Vagina (tissue), 2 donors: ENCODE measurements around the gene DISP3. TPM values are rescaled to one million over a fixed set of nuclear protein-coding genes. Genes with fewer than 3 reads are reported as not detected.

Experiments used
- DNase-seq, 2 donors: peaks; one replicate each; pipeline ENCODE4 v3.0.0-alpha.2; 2017; ENCODE audit errors: extremely low spot score in 2 of 2
- H3K27ac ChIP-seq: fragments of 200-600 bp; sonication (generic); one replicate; pipeline ENCODE4 v1.5.1; 2019
- H3K27me3 ChIP-seq: fragments of 200-600 bp; sonication (generic); one replicate; pipeline ENCODE4 v1.5.1; 2019
- H3K36me3 ChIP-seq, 2 donors: fragments of 200-600 bp; sonication (generic); one replicate each; pipeline ENCODE4 v1.5.1; 2017 to 2019
- H3K4me1 ChIP-seq: fragments of 200-600 bp; sonication (generic); one replicate; pipeline ENCODE4 v1.5.1; 2019
- H3K4me3 ChIP-seq, 2 donors: fragments of 200-600 bp; sonication (generic); 1 replicate in 1 of 2; 2 replicates in 1 of 2; pipeline ENCODE4 v1.5.1; 2016 to 2019
- H3K9me3 ChIP-seq: fragments of 200-600 bp; sonication (generic); one replicate; pipeline ENCODE4 v1.5.1; 2019
- POLR2A ChIP-seq, 2 donors: fragments of 450-650 bp; IDR thresholded peaks; one replicate each; pipeline ENCODE4 v1.6.1; 2017; ENCODE audit warnings: antibody characterized with exemption in 2 of 2, mild to moderate bottlenecking in 2 of 2, moderate library complexity in 2 of 2
- POLR2AphosphoS5 ChIP-seq, 2 donors: sonication (generic); formaldehyde crosslinking; IDR thresholded peaks; one replicate each; pipeline ENCODE4 v1.9.0; 2017; ENCODE audit warnings: antibody characterized with exemption in 2 of 2, mild to moderate bottlenecking in 2 of 2, low read depth in 1 of 2; ENCODE audit not compliant: insufficient read depth in 1 of 2
- intact Hi-C: fragments of 100-400 bp; cut with DNase I; formaldehyde crosslinking; loops from one replicate; pipeline ENCODE4 v1.15.1; 2023
- total RNA-seq: library from RNA; depleted of rRNA; stranded (reverse); fragments of >200 nt; gene quantifications from one replicate; pipeline ENCODE4 v1.2.3, GENCODE V29; 2016
- TF ChIP-seq, protein P1 (sequence below), 3 experiments: fragments of 450-650 bp in 2 of 3; fragments of 200-600 bp in 1 of 3; sonication (generic) in 1 of 3; IDR thresholded peaks; one replicate each; pipeline ENCODE4 v1.5.1; 2017 to 2019; ENCODE audit warnings: antibody characterized with exemption in 3 of 3, mild to moderate bottlenecking in 2 of 3, moderate library complexity in 2 of 3

The DISP3 gene
- total RNA-seq, 1 donor from 2014 or later, result not detected

- H3K27me3 ChIP-seq, result no peaks in the 10 kb centered on the region
- H3K36me3 ChIP-seq, result no peaks in the 10 kb centered on the region
- H3K4me3 ChIP-seq, result no peak overlapping the region
- TF ChIP-seq POLR2A (IDR thresholded peaks at IDR 0.05), result no peak
- TF ChIP-seq POLR2AphosphoS5 (IDR thresholded peaks at IDR 0.05; ENCODE audit: insufficient read depth in 1 of 2, low read depth in 1 of 2), result no peak
- TF ChIP-seq, protein P1, sequence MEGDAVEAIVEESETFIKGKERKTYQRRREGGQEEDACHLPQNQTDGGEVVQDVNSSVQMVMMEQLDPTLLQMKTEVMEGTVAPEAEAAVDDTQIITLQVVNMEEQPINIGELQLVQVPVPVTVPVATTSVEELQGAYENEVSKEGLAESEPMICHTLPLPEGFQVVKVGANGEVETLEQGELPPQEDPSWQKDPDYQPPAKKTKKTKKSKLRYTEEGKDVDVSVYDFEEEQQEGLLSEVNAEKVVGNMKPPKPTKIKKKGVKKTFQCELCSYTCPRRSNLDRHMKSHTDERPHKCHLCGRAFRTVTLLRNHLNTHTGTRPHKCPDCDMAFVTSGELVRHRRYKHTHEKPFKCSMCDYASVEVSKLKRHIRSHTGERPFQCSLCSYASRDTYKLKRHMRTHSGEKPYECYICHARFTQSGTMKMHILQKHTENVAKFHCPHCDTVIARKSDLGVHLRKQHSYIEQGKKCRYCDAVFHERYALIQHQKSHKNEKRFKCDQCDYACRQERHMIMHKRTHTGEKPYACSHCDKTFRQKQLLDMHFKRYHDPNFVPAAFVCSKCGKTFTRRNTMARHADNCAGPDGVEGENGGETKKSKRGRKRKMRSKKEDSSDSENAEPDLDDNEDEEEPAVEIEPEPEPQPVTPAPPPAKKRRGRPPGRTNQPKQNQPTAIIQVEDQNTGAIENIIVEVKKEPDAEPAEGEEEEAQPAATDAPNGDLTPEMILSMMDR (IDR thresholded peaks at IDR 0.05), result no peak
- H3K9me3 ChIP-seq, result no peaks in the 10 kb centered on the region
- no peak for DNase-seq
- intact Hi-C loops, result no loop called here
- H3K27ac ChIP-seq, result no peak overlapping the region
- H3K4me1 ChIP-seq, result no peaks in the 10 kb centered on the region
Measured at GRCh38 chr1:11485191-11485590, 6.2 kb downstream of the DISP3 start.

DNA sequence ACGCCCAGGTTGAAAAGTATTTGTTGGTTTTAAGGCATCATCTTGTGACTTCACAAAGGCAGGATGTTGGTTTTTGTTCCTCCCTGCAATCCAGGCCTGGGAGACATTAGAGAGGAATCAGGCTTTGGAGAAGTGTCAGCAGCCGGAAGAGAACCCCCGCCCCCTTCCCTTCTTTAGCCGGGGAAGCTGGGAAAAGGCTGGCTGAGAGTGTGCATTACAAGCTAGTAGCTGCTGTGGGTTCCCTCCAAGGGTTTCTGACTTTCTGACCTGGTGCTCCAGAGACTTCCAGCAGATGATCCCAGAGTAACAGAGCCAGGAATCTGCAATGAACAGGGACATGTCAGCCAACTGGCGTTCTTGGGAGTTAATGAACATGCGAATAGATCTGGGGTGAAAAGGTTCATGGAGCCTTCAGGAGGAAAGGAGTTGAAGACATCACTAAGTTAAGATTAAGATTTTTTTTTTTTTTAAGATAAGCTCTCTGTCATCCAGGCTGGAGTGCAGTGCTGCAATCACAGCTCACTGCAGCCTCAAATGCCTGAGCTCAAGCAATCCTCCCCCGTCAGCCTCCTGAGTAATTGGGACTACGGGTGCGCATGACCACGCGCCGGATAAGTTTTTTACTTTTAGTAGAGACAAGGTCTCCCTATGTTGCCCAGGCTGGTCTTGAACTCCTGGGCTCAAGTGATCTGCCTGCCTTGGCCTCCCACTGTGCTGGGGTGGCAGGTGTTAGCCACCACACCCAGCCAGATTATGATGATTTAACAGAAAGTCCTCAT is 7.5 kb downstream of the DISP3 start:
- H3K27ac ChIP-seq, result no peak overlapping the region
- TF ChIP-seq, protein P1 (IDR thresholded peaks at IDR 0.05), result no peak
- TF ChIP-seq POLR2AphosphoS5 (IDR thresholded peaks at IDR 0.05; ENCODE audit: insufficient read depth in 1 of 2, low read depth in 1 of 2) (no peak), POLR2A (IDR thresholded peaks at IDR 0.05) (no peak)
- no peaks in the 10 kb centered on the region for H3K36me3 ChIP-seq
- intact Hi-C loops, result no loop called here
- no peaks in the 10 kb centered on the region for H3K4me1 ChIP-seq
- DNase-seq, result no peak
- no peaks in the 10 kb centered on the region for H3K9me3 ChIP-seq
- no peaks in the 10 kb centered on the region for H3K27me3 ChIP-seq
- no peak overlapping the region for H3K4me3 ChIP-seq

DNA sequence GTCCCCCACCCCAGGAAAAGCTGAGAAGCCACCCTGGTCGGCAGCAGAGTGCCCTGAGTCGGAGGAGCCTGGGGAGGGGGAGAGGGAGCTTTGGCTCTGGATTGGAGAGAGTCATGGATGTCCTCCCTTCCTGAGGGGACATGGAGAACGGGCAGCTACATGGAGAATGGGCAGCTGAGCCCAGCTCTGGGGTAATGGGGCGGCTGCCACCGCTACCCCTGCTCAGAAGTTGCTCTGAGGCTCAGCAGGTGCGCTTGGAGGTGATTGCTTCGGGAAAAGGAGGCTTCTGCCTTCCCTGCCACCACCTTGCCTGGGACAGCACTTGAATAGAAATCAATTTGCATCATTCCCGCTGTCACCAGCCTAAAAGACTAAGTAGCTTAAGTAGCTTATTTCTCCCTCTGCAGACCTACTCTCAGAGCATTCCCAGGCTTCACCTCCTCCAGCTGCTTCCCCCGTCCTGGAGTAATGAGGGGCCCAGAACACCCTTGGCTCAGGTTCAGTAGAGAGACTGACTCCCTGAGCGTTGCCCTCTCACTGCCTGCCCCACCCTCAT is 8.3 kb downstream of the DISP3 start:
- DNase-seq, result no peak
- TF ChIP-seq POLR2AphosphoS5 (IDR thresholded peaks at IDR 0.05; ENCODE audit: insufficient read depth in 1 of 2, low read depth in 1 of 2), result no peak
- Histone ChIP-seq H3K27ac (no peak overlapping the region), H3K36me3 (no peaks in the 10 kb centered on the region), H3K27me3 (no peaks in the 10 kb centered on the region), H3K4me1 (no peaks in the 10 kb centered on the region), H3K4me3 (no peak overlapping the region), H3K9me3 (no peaks in the 10 kb centered on the region)
- intact Hi-C loops, result no loop called here

DNA sequence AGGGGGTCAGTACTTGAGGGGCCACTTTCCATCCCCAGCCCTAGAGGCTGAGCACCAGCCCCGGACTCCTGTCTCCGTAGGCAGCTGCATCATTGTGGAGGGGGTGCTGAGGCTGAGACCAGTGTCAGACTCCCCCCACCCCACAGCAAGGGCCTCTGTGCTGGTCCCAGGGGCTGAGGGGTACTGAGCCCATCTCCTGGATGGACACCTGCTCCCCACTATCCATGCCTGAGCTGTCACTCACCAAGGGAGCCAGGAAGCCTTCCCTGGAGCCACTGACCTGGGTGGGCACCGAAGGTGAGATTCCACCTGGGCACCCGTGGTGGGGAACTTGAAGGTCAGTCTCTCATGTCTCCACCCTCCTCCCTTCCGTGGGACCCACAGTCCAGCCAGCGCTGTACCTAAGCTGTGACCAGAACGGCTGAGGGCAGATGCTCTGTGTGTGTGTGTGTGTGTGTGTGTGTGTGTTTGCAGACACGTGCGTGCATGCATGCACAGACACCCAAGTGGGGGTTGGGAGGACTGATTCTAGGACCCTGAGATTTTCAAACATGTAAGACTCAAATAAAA is 9.3 kb downstream of the DISP3 start:
- no peaks in the 10 kb centered on the region for H3K9me3 ChIP-seq
- TF ChIP-seq POLR2A (IDR thresholded peaks at IDR 0.05) (no peak), POLR2AphosphoS5 (IDR thresholded peaks at IDR 0.05; ENCODE audit: insufficient read depth in 1 of 2, low read depth in 1 of 2) (no peak)
- TF ChIP-seq, protein P1 (IDR thresholded peaks at IDR 0.05), result no peak
- H3K27me3 ChIP-seq, result no peaks in the 10 kb centered on the region
- H3K4me3 ChIP-seq, result no peak overlapping the region
- DNase-seq, result no peak
- intact Hi-C loops, result no loop called here
- no peak overlapping the region for H3K27ac ChIP-seq
- no peaks in the 10 kb centered on the region for H3K36me3 ChIP-seq
- no peaks in the 10 kb centered on the region for H3K4me1 ChIP-seq

- TF ChIP-seq, protein P1 (IDR thresholded peaks at IDR 0.05), result no peak
- TF ChIP-seq POLR2AphosphoS5 (IDR thresholded peaks at IDR 0.05; ENCODE audit: insufficient read depth in 1 of 2, low read depth in 1 of 2) (no peak), POLR2A (IDR thresholded peaks at IDR 0.05) (no peak)
- Histone ChIP-seq H3K36me3 (no peaks in the 10 kb centered on the region), H3K27ac (no peak overlapping the region), H3K4me3 (no peak overlapping the region), H3K9me3 (no peaks in the 10 kb centered on the region), H3K4me1 (no peaks in the 10 kb centered on the region), H3K27me3 (no peaks in the 10 kb centered on the region)
- no peak for DNase-seq
- intact Hi-C loops, result no loop called here
Measured at GRCh38 chr1:11488966-11489625, 10.1 kb downstream of the DISP3 start.
